OCI-LY7 (cell line): ENCODE results near the gene PPP1R9A. TPM values are rescaled to one million over a fixed set of nuclear protein-coding genes. Genes with fewer than 3 reads are reported as not detected.

Experiments
- BruUV-seq: library from RNA; stranded (reverse); fragments of 400-500 nt; replicated peaks from 2 replicates; lab custom pipeline; 2021; lab: Mats Ljungman, UMichigan
- CTCF ChIA-PET: fragments of 300-600 bp; sonication (Branson Sonifier 250); formaldehyde crosslinking; loops from one replicate; lab custom pipeline; 2022; ENCODE audit warnings: antibody characterized with exemption; ENCODE audit not compliant: unreplicated experiment; lab: Charles Lee
- POLR2A ChIA-PET: fragments of 300-600 bp; sonication (Branson Sonifier 250); formaldehyde crosslinking; loops from one replicate; lab custom pipeline; 2022; ENCODE audit warnings: antibody characterized with exemption; lab: Charles Lee
- DNase-seq: peaks from one replicate; pipeline ENCODE4 v3.0.0-alpha.2; 2015; ENCODE audit warnings: low spot score
- H2AFZ ChIP-seq: fragments of 200-600 bp; sonication (generic), shearing (Covaris generic); 2 replicates; pipeline ENCODE4 v1.6.1; 2014; ENCODE audit warnings: mild to moderate bottlenecking, antibody characterized with exemption, low read length, moderate library complexity
- H3K27ac ChIP-seq: fragments of 200-600 bp; sonication (generic); 2 replicates; pipeline ENCODE4 v1.5.1; 2014; ENCODE audit warnings: mixed run types, low read depth, mild to moderate bottlenecking, moderate library complexity, low read length, inconsistent platforms; ENCODE audit not compliant: poor library complexity, severe bottlenecking
- H3K36me3 ChIP-seq: fragments of 200-600 bp; sonication (generic); 2 replicates; pipeline ENCODE4 v1.6.1; 2014; ENCODE audit warnings: mild to moderate bottlenecking, antibody characterized with exemption, low read length, moderate library complexity, mixed read lengths; ENCODE audit not compliant: insufficient read depth
- H3K4me1 ChIP-seq: fragments of 200-600 bp; sonication (generic); 2 replicates; pipeline ENCODE4 v1.5.1; 2014; ENCODE audit warnings: mild to moderate bottlenecking, low read length; ENCODE audit not compliant: insufficient read depth, poor library complexity, severe bottlenecking
- H3K4me2 ChIP-seq: fragments of 200-600 bp; sonication (generic); 2 replicates; pipeline ENCODE4 v1.6.1; 2014; ENCODE audit warnings: mild to moderate bottlenecking, low read length
- H3K4me3 ChIP-seq: fragments of 200-600 bp; sonication (generic); 2 replicates; pipeline ENCODE4 v1.5.1; 2014; ENCODE audit warnings: mild to moderate bottlenecking, low read depth, low read length; ENCODE audit not compliant: poor library complexity, severe bottlenecking
- H3K79me2 ChIP-seq: fragments of 200-600 bp; sonication (generic); 2 replicates; pipeline ENCODE4 v1.6.1; 2016; ENCODE audit warnings: low read depth, mild to moderate bottlenecking, low read length, moderate library complexity, mixed read lengths; ENCODE audit not compliant: insufficient read depth
- H3K9me2 ChIP-seq: fragments of 200-600 bp; sonication (generic); 2 replicates; pipeline ENCODE4 v1.6.1; 2016; ENCODE audit warnings: mild to moderate bottlenecking, low read length, mixed read lengths; ENCODE audit not compliant: insufficient read depth
- H3K9me3 ChIP-seq: fragments of 200-600 bp; sonication (generic); 2 replicates; pipeline ENCODE4 v1.6.1; 2014; ENCODE audit warnings: mild to moderate bottlenecking, mixed run types, low read length, mixed read lengths
- H4K20me1 ChIP-seq: fragments of 200-600 bp; sonication (generic); 2 replicates; pipeline ENCODE4 v1.6.1; 2014; ENCODE audit warnings: mild to moderate bottlenecking, antibody characterized with exemption, low read length, moderate library complexity, mixed read lengths; ENCODE audit not compliant: insufficient read depth
- EZH2phosphoT487 ChIP-seq: fragments of 200-600 bp; sonication (generic); IDR thresholded peaks from 2 replicates; pipeline ENCODE4 v1.6.1; 2018; ENCODE audit warnings: low read depth, borderline replicate concordance, mild to moderate bottlenecking, mixed run types, antibody characterized with exemption, low read length, moderate library complexity, mixed read lengths
- intact Hi-C: fragments of 100-400 bp; cut with micrococcal nuclease; formaldehyde crosslinking; loops from one replicate; pipeline ENCODE4 v1.10.0; 2022; ENCODE audit not compliant: unreplicated experiment
- total RNA-seq, 2 experiments: library from RNA; depleted of rRNA in 1 of 2; stranded (reverse); fragments of >200 nt in 1 of 2; shearing (Covaris generic) in 1 of 2; gene quantifications; 2 replicates each; pipeline ENCODE4 v1.2.3, GENCODE V29; 2014 to 2022
- TF ChIP-seq, protein P1 (sequence below): fragments of 200-600 bp; sonication (generic); conservative IDR thresholded peaks from 2 replicates; pipeline ENCODE4 v1.5.1; 2014; ENCODE audit warnings: mild to moderate bottlenecking, antibody characterized with exemption, low read length, moderate library complexity, mixed read lengths

The PPP1R9A gene
- total RNA-seq, 2 experiments from 2014 or later, result not detected

DNA sequence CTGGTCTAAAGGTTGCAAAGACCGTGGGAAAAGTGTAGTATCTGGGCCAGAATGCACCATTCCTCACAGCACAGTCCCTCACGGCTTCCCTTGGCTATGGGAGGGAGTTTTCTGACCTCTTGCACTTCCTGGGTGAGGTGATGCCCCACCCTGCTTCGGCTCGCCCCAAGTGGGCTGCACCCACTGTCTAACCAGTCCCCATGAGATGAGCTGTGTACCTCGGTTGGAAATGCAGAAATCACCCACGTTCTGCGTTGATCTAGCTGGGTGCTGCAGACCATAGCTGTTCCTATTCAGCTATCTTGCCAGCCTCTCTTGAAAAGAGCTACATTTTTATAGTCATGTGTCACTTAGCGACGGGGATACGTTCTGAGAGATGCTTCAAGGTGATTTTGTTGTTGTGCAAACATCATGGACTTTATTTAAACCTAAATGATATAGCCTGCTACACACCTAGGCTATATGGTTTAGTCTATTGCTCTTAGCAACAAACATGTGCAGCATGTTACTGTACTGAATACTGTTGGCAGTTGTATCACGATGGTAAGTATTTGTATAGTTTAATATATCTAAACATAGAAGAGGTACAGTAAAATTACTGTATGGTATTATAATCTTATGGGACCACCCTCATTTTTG is 120.0 kb downstream of the PPP1R9A start:
- TF ChIP-seq EZH2phosphoT487, result no peak
- TF ChIP-seq, protein P1, sequence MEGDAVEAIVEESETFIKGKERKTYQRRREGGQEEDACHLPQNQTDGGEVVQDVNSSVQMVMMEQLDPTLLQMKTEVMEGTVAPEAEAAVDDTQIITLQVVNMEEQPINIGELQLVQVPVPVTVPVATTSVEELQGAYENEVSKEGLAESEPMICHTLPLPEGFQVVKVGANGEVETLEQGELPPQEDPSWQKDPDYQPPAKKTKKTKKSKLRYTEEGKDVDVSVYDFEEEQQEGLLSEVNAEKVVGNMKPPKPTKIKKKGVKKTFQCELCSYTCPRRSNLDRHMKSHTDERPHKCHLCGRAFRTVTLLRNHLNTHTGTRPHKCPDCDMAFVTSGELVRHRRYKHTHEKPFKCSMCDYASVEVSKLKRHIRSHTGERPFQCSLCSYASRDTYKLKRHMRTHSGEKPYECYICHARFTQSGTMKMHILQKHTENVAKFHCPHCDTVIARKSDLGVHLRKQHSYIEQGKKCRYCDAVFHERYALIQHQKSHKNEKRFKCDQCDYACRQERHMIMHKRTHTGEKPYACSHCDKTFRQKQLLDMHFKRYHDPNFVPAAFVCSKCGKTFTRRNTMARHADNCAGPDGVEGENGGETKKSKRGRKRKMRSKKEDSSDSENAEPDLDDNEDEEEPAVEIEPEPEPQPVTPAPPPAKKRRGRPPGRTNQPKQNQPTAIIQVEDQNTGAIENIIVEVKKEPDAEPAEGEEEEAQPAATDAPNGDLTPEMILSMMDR, result no peak
- no peaks in the 10 kb centered on the region for H3K9me3 ChIP-seq
- no peak overlapping the region for H3K4me3 ChIP-seq
- no peak overlapping the region for H3K4me2 ChIP-seq
- no peak overlapping the region for H2AFZ ChIP-seq
- no peaks in the 10 kb centered on the region for H3K79me2 ChIP-seq
- intact Hi-C loops, result no loop called here
- no peaks in the 10 kb centered on the region for H3K36me3 ChIP-seq
- no peaks in the 10 kb centered on the region for H3K9me2 ChIP-seq
- ChIA-PET CTCF (no interaction called here), POLR2A (no interaction called here)
- no peaks in the 10 kb centered on the region for H3K4me1 ChIP-seq
- no peak for DNase-seq
- no peak overlapping the region for H3K27ac ChIP-seq
- no peaks in the 10 kb centered on the region for H4K20me1 ChIP-seq
- no TSS peak for BruUV-seq

DNA sequence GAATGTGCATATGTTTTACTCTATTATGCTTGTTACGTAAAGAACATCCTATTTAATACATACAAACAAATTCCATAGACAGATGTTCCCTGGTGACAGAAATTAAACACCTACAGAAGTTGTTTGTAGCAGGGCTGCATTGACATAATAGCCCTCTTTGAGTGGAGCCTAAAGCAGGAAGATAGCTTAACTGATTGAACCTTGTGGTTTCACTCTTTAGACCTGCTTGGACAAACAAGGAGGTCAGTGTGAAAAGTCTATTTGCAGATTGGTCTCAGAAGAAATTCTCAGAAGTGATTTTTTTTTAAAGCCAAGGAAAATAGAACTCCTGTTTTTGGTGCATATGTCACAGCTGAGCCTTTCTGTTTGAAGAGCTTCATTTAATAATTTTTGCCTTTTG is 121.3 kb downstream of the PPP1R9A start:
- Histone ChIP-seq H3K79me2 (no peaks in the 10 kb centered on the region), H3K36me3 (no peaks in the 10 kb centered on the region), H3K4me3 (no peak overlapping the region), H4K20me1 (no peaks in the 10 kb centered on the region), H3K4me1 (no peaks in the 10 kb centered on the region), H2AFZ (no peak overlapping the region), H3K9me2 (no peaks in the 10 kb centered on the region), H3K4me2 (no peak overlapping the region), H3K27ac (no peak overlapping the region), H3K9me3 (no peaks in the 10 kb centered on the region)
- no peak for TF ChIP-seq EZH2phosphoT487
- TF ChIP-seq, protein P1, result no peak
- intact Hi-C loops, result no loop called here
- DNase-seq, result no peak
- BruUV-seq, result no TSS peak
- ChIA-PET CTCF (no interaction called here), POLR2A (no interaction called here)

DNA sequence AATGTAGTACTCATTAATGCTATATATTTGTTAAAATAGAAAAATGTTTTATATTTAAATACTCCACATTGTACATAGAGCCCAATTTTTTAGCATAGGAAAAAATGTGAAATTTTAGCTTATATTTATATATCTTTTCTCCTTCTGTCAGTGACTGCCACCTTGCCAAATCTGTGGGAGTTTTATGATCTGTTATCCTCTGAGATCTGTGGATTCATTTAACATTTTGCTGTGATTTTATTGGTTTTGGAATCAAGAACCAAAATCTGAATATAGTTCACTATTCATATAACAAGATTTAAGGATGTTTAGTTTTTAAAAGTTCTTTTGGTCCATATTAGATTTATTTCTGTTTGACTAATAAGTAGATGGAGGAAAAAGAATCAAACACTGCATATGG is 127.9 kb downstream of the PPP1R9A start:
- Histone ChIP-seq H3K27ac (no peak overlapping the region), H3K4me3 (no peak overlapping the region), H2AFZ (no peak overlapping the region), H3K4me2 (no peak overlapping the region), H3K79me2 (no peaks in the 10 kb centered on the region), H3K9me3 (no peaks in the 10 kb centered on the region), H3K4me1 (no peaks in the 10 kb centered on the region), H4K20me1 (no peaks in the 10 kb centered on the region), H3K9me2 (no peaks in the 10 kb centered on the region), H3K36me3 (no peaks in the 10 kb centered on the region)
- DNase-seq, result no peak
- POLR2A ChIA-PET, result interaction anchor here (0.7 to 1.2 kb wide), 2 partner anchors 12 to 26 kb away, joined by 3 to 4 read pairs; no protein-coding TSS in a partner anchor
- intact Hi-C loops, result no loop called here
- BruUV-seq, result no TSS peak
- TF ChIP-seq, protein P1, result no peak
- TF ChIP-seq EZH2phosphoT487, result no peak
- CTCF ChIA-PET, result no interaction called here
